ENCODE data around the gene MTHFD1L. TPM values are rescaled to one million over a fixed set of nuclear protein-coding genes. Genes with fewer than 3 reads are reported as not detected.

The MTHFD1L gene
- total RNA-seq, 4 donors from 2014 or later = 2.4 to 19.2 (median 8.0) TPM

DNA sequence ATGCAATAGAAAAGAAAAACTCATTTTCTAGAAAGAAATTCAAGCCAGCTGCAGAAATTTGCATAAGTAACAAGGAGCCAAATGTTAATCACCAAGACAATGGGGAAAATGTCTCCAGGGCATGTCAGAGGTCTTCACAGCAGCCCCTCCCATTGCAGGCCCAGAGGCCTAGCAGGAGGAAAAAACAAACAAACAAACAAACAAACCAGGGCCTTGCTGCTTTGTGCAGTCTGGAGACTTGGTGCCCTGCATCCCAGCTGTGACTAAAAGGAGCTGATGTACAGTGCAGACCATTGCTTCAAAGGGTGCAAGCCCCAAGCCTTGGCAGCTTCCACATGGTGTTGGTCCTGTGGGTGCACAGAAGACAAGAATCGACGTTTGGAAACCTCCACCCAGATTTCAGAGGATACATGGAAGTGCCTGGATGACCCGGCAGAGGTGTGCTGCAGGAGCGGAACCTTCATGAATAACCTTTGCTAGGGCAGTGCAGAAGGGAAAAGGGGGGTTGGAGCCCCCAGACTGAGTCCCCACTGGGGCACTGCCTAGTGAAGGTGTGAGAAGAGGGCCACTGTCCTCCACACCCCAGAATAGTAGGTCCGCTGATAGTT lies 263.4 kb downstream of the MTHFD1L start:
- intact Hi-C loops (cut with DNase I) = no loop called here
- WGBS, 2 donors = 78 to 100% methylated on average over 1 to 3 of the region's 5 CpGs
- no peak for TF ChIP-seq POLR2A (IDR thresholded peaks at IDR 0.05)
- TF ChIP-seq, protein P1, sequence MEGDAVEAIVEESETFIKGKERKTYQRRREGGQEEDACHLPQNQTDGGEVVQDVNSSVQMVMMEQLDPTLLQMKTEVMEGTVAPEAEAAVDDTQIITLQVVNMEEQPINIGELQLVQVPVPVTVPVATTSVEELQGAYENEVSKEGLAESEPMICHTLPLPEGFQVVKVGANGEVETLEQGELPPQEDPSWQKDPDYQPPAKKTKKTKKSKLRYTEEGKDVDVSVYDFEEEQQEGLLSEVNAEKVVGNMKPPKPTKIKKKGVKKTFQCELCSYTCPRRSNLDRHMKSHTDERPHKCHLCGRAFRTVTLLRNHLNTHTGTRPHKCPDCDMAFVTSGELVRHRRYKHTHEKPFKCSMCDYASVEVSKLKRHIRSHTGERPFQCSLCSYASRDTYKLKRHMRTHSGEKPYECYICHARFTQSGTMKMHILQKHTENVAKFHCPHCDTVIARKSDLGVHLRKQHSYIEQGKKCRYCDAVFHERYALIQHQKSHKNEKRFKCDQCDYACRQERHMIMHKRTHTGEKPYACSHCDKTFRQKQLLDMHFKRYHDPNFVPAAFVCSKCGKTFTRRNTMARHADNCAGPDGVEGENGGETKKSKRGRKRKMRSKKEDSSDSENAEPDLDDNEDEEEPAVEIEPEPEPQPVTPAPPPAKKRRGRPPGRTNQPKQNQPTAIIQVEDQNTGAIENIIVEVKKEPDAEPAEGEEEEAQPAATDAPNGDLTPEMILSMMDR (IDR thresholded peaks at IDR 0.05) = no peak

DNA sequence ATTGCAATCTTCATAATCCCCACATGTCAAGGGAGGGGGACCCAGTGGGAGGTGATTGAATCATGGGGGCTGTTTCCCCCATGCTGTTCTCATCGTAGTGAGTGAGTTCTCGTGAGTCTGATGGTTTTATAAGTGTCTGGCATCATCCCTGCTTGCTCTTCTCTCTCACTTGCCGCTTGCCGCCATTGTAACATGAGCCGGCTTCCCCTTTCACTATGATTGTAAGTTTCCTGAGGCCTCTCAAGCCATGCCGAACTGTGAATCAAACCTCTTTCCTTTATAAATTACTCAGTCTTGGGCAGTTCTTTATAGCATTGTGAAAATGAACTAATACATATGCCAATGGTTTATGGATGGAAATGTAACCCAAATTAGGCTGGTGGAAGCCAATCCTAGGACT lies 264.8 kb downstream of the MTHFD1L start:
- no peaks in the 10 kb centered on the region for H3K9me3 ChIP-seq
- intact Hi-C loops (cut with DNase I) = no loop called here
- H3K27me3 ChIP-seq = no peaks in the 10 kb centered on the region
- H3K36me3 ChIP-seq = no peaks in the 10 kb centered on the region
- no peaks in the 10 kb centered on the region for H3K4me1 ChIP-seq
- TF ChIP-seq, protein P1 (IDR thresholded peaks at IDR 0.05) = no peak
- no peak for TF ChIP-seq POLR2A (IDR thresholded peaks at IDR 0.05)
- DNase-seq = no peak
- H3K4me3 ChIP-seq = no peak overlapping the region
- no peak overlapping the region for H3K27ac ChIP-seq
- 91 to 93% methylated on average over 6 of the region's 6 CpGs for WGBS, 2 donors

More for the DNA sequence above, 263.4 kb downstream of the MTHFD1L start:
- no peak for DNase-seq
- Histone ChIP-seq H3K36me3 (no peaks in the 10 kb centered on the region), H3K4me3 (no peak overlapping the region), H3K4me1 (no peaks in the 10 kb centered on the region), H3K27me3 (no peaks in the 10 kb centered on the region), H3K9me3 (no peaks in the 10 kb centered on the region), H3K27ac (no peak overlapping the region)

DNA sequence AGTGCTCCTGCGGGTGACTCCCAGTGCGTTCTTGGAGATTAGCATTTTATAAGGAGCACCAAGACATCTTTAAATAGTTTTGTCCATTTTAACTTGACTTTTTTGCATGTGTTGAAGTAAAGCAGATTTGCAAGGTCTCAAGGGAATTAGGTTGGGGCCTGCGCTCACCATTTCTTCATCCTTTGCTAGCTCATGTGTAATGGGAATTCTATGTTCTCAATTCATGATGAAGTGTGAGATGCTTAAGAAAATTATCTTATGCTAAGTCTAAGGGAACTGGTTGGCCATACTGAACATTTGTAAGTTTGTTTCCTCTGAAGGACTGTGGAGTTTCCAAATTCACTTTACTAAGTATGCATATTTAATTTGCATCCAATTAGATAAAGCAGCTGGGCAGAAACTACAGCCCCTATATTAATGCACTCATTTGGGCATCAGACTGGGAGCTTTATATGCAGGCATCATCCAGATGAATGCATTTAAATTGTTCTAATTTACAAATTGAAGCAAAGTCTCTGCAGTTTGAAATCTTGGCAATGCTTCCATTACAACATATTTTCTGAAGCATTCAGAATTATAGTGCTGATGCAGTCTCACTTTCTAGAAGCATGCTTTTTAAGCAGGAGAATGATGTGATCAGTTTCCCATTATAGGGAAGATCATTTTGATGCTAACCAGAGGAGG lies 266.0 kb downstream of the MTHFD1L start:
- TF ChIP-seq, protein P1 (IDR thresholded peaks at IDR 0.05) = no peak
- no peak for TF ChIP-seq POLR2A (IDR thresholded peaks at IDR 0.05)
- 92 to 98% methylated on average over 3 of the region's 3 CpGs for WGBS, 2 donors

DNA sequence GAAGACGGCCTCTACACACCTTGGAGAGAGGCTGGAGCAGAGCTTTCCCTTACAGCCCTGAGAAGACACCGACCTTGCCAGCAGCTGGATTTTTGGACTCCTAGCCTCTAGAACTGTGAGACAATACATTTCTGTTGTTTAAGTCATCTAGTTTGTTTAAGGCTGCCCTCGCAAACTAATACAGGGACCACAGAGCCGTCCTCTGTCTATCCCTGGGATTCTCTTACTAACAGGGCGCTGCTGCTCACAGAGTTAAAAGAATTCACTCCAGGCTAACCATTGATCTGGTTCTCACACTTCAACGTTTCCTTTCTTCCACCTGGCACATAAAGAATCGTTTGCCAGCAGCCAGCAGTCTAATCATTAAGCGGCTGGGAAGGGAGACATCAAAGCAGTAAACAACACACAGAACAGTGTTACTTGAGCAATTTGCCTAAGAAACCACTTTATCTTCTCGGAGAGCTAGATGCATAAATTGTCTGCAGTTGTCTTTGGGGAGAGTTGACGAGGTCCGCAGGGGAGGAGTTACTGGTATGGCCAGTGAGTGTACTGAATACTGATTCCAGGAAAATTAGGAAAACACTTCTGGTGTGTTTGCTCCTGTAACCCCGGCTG lies 270.7 kb downstream of the MTHFD1L start:
- intact Hi-C loops (cut with DNase I) = no loop called here
- 51 to 58% methylated on average over 12 of the region's 12 CpGs for WGBS, 2 donors
- DNase-seq = no peak

More for the DNA sequence above, 266.0 kb downstream of the MTHFD1L start:
- no peaks in the 10 kb centered on the region for H3K36me3 ChIP-seq
- no peak for DNase-seq
- intact Hi-C loops (cut with DNase I) = no loop called here
- no peak overlapping the region for H3K27ac ChIP-seq
- no peak overlapping the region for H3K4me3 ChIP-seq
- H3K9me3 ChIP-seq = no peaks in the 10 kb centered on the region
- H3K4me1 ChIP-seq = peaks cover 0 to 2% (median 0%) of the 10 kb centered on the region in 3 donors
- H3K27me3 ChIP-seq = no peaks in the 10 kb centered on the region

More for the DNA sequence above, 270.7 kb downstream of the MTHFD1L start:
- H3K4me3 ChIP-seq = no peak overlapping the region
- peaks cover 0 to 6% (median 0%) of the 10 kb centered on the region in 3 donors for H3K4me1 ChIP-seq
- TF ChIP-seq POLR2A (IDR thresholded peaks at IDR 0.05) = no peak
- TF ChIP-seq, protein P1 (IDR thresholded peaks at IDR 0.05) = no peak
- H3K27ac ChIP-seq = peak overlapping the region in 2 of 4 donors; percentile 0 to 42
- no peaks in the 10 kb centered on the region for H3K36me3 ChIP-seq
- H3K9me3 ChIP-seq = no peaks in the 10 kb centered on the region
- H3K27me3 ChIP-seq = no peaks in the 10 kb centered on the region
